Measurements from ENCODE around the gene DNAH2.

DNAH2 gene

GRCh38 chr17:7774055-7774521 lies 56.5 kb downstream of the DNAH2 start:
- H3K4me3 ChIP-seq (replicated peaks; ENCODE audit: low read depth, low read length) = no peak overlapping the region
- no peak for TF ChIP-seq CTCF (IDR thresholded peaks at IDR 0.05; ENCODE audit: low read depth, low read length, missing control alignments)
- peak; percentile 16 for DNase-seq (ENCODE audit: extremely low read depth, low read depth)

GRCh38 chr17:7775051-7775450 lies 57.5 kb downstream of the DNAH2 start:
- no peak for DNase-seq (ENCODE audit: extremely low read depth, low read depth)
- no peak overlapping the region for H3K4me3 ChIP-seq (replicated peaks; ENCODE audit: low read depth, low read length)
- no peak for TF ChIP-seq CTCF (IDR thresholded peaks at IDR 0.05; ENCODE audit: low read depth, low read length, missing control alignments)

GRCh38 chr17:7777017-7777416 lies 59.5 kb downstream of the DNAH2 start:
- no peak for DNase-seq (ENCODE audit: extremely low read depth, low read depth)
- H3K4me3 ChIP-seq (replicated peaks; ENCODE audit: low read depth, low read length) = no peak overlapping the region
- no peak for TF ChIP-seq CTCF (IDR thresholded peaks at IDR 0.05; ENCODE audit: low read depth, low read length, missing control alignments)

GRCh38 chr17:7780736-7781135 lies 63.2 kb downstream of the DNAH2 start:
- no peak for DNase-seq (ENCODE audit: extremely low read depth, low read depth)
- no peak overlapping the region for H3K4me3 ChIP-seq (replicated peaks; ENCODE audit: low read depth, low read length)
- no peak for TF ChIP-seq CTCF (IDR thresholded peaks at IDR 0.05; ENCODE audit: low read depth, low read length, missing control alignments)

GRCh38 chr17:7781429-7781828 lies 63.9 kb downstream of the DNAH2 start:
- no peak overlapping the region for H3K4me3 ChIP-seq (replicated peaks; ENCODE audit: low read depth, low read length)
- no peak for DNase-seq (ENCODE audit: extremely low read depth, low read depth)

GRCh38 chr17:7782240-7782639 lies 64.7 kb downstream of the DNAH2 start:
- H3K4me3 ChIP-seq (replicated peaks; ENCODE audit: low read depth, low read length) = no peak overlapping the region
- peak; percentile 30 for TF ChIP-seq CTCF (IDR thresholded peaks at IDR 0.05; ENCODE audit: low read depth, low read length, missing control alignments)
- DNase-seq (ENCODE audit: extremely low read depth, low read depth) = peak; percentile 5

More at GRCh38 chr17:7781429-7781828, 63.9 kb downstream of the DNAH2 start:
- TF ChIP-seq CTCF (IDR thresholded peaks at IDR 0.05; ENCODE audit: low read depth, low read length, missing control alignments) = no peak

- no peak for DNase-seq (ENCODE audit: extremely low read depth, low read depth)
- no peak for TF ChIP-seq CTCF (IDR thresholded peaks at IDR 0.05; ENCODE audit: low read depth, low read length, missing control alignments)
- no peak overlapping the region for H3K4me3 ChIP-seq (replicated peaks; ENCODE audit: low read depth, low read length)
Measured at GRCh38 chr17:7786866-7787265, 69.3 kb downstream of the DNAH2 start.

Data from HFF-Myc (cell line).